CD1c-positive myeloid dendritic cell (primary cell): ENCODE data around the gene JAG2.

Experiments
- DNase-seq: peaks from one replicate; pipeline ENCODE4 v3.0.0-alpha.2; 2016; ENCODE audit errors: extremely low spot score

JAG2 gene

GRCh38 chr14:105203701-105204100 is 35.1 kb upstream of the JAG2 start:
- DNase-seq: no peak

- peak; percentile 73 for DNase-seq
Observed at GRCh38 chr14:105203057-105203531, 34.5 kb upstream of the JAG2 start.

- DNase-seq: peak; percentile 88
Observed at GRCh38 chr14:105201925-105202513, 33.4 kb upstream of the JAG2 start.

GRCh38 chr14:105201156-105201924 is 32.8 kb upstream of the JAG2 start:
- no peak for DNase-seq

GRCh38 chr14:105200641-105201040 is 32.1 kb upstream of the JAG2 start:
- no peak for DNase-seq

- DNase-seq: no peak
Observed at GRCh38 chr14:105200074-105200473, 31.5 kb upstream of the JAG2 start.

GRCh38 chr14:105199093-105199492 is 30.5 kb upstream of the JAG2 start:
- DNase-seq: no peak

GRCh38 chr14:105198588-105198987 is 30.0 kb upstream of the JAG2 start:
- DNase-seq: no peak

GRCh38 chr14:105197211-105197641 is 28.6 kb upstream of the JAG2 start:
- DNase-seq: peak; percentile 75

GRCh38 chr14:105196265-105196960 is 27.8 kb upstream of the JAG2 start:
- DNase-seq: no peak

- DNase-seq: peak; percentile 32
Observed at GRCh38 chr14:105195522-105196264, 27.1 kb upstream of the JAG2 start.

- no peak for DNase-seq
Observed at GRCh38 chr14:105195051-105195450, 26.5 kb upstream of the JAG2 start.

- DNase-seq: no peak
Observed at GRCh38 chr14:105193916-105194782, 25.6 kb upstream of the JAG2 start.

GRCh38 chr14:105192866-105193731 is 24.5 kb upstream of the JAG2 start:
- peak; percentile 71 for DNase-seq

- DNase-seq: no peak
Observed at GRCh38 chr14:105187935-105188524, 19.5 kb upstream of the JAG2 start.

GRCh38 chr14:105187116-105187515 is 18.5 kb upstream of the JAG2 start:
- no peak for DNase-seq

GRCh38 chr14:105185973-105186372 is 17.4 kb upstream of the JAG2 start:
- DNase-seq: no peak

GRCh38 chr14:105185001-105185400 is 16.4 kb upstream of the JAG2 start:
- no peak for DNase-seq

GRCh38 chr14:105184461-105184860 is 15.9 kb upstream of the JAG2 start:
- no peak for DNase-seq
